ENCODE results near the gene DOCK10.
"Not testable (repeated sequence)": the region's sequence is repeated elsewhere in the genome, so short reads cannot be mapped to it uniquely, and the experiment has no call there.

The DOCK10 gene

DNA sequence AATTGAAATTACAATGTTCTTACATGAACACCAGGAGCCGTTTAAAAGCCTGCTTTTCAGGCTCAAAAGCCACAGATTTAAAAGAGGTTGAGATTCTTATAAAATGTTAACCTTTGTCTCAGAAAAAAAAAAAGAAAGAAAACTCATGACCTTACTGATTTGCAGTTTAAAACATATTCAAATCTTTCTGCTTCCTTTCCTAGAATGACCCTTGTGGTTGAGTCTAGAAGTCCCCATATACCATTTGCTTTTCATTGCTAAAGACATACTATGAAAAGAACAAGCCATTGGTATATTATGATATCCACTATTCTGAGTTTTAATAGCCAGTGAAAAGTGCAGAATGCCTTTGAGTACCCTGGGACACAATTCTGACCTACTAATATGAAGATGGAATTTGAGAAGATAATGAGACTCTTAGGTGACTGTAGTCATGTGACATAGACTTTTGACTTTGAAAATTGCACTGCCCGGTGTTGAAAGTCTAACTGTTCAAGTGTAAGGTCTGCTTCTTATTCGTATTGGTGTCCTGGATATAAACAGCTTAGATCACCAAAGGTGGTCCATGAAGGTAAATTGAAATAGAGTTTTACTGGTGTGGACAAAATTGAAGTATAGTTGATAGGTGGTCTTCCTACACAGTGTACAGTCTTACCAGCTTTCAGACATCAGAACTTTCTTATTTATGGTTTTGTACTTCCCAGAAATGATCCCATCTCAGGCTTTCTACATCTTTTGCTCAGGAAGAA lies 117.0 kb downstream of the DOCK10 start:
- no peak for DNase-seq (ENCODE audit: low read depth)
- no peak overlapping the region for H3K4me3 ChIP-seq (ENCODE audit: low read depth, low read length)
- TF ChIP-seq, protein P1, sequence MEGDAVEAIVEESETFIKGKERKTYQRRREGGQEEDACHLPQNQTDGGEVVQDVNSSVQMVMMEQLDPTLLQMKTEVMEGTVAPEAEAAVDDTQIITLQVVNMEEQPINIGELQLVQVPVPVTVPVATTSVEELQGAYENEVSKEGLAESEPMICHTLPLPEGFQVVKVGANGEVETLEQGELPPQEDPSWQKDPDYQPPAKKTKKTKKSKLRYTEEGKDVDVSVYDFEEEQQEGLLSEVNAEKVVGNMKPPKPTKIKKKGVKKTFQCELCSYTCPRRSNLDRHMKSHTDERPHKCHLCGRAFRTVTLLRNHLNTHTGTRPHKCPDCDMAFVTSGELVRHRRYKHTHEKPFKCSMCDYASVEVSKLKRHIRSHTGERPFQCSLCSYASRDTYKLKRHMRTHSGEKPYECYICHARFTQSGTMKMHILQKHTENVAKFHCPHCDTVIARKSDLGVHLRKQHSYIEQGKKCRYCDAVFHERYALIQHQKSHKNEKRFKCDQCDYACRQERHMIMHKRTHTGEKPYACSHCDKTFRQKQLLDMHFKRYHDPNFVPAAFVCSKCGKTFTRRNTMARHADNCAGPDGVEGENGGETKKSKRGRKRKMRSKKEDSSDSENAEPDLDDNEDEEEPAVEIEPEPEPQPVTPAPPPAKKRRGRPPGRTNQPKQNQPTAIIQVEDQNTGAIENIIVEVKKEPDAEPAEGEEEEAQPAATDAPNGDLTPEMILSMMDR (IDR thresholded peaks at IDR 0.05; ENCODE audit: control insufficient read depth, extremely low read depth, insufficient read depth) = no peak

DNA sequence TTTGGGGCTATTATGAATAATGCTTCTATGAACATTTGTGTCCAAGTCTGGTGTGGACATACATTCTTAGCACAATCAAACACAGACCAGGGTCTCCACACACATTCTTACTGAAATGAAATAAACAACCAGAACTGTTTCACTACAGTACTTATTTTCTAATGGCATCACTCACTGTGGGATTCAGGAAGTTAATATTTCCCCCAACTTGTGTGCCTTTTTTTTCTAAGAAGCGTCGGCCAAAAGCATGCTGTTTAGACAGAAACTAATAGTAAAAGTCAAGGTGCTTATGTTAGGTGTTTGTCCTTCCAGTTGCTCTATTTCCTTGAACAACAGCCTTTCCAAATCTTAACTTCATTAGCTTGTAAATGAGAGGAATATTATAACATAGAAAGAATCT lies 117.6 kb downstream of the DOCK10 start:
- TF ChIP-seq, protein P1 (IDR thresholded peaks at IDR 0.05; ENCODE audit: control insufficient read depth, extremely low read depth, insufficient read depth) = no peak

DNA sequence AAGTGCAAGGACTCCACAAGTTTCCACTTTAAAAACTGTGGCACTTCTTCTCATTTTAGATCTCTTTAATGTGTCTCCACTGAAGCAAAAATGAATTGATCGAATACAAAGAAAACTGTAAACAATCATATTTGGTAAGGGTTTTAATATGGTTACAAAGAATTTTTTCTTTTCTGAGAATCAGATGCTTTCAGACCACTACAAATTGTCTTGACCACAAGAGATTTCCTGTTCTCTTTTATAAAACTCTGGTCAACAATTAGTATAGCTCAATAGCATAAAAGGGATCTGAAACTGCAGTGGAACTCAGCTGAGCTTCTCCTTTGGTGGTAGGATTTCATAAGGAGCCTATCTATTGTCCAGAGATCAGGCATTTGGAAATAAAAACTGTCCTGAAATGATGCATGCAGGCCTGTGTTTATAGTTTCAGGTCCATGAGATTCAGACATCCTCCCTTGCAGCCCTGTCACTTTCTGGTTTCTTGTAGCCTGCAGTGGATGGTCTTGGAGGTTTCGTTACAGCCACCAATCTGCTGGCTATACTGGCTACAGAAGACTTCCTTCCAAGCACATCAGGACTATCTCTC lies 120.0 kb downstream of the DOCK10 start:
- TF ChIP-seq, protein P1 (IDR thresholded peaks at IDR 0.05; ENCODE audit: control insufficient read depth, extremely low read depth, insufficient read depth) = no peak
- H3K4me3 ChIP-seq (ENCODE audit: low read depth, low read length) = no peak overlapping the region
- DNase-seq (ENCODE audit: low read depth) = no peak

More for the DNA sequence above, 117.6 kb downstream of the DOCK10 start:
- DNase-seq (ENCODE audit: low read depth) = no peak
- no peak overlapping the region for H3K4me3 ChIP-seq (ENCODE audit: low read depth, low read length)

GRCh38 chr2:224919472-224920110 lies 122.7 kb downstream of the DOCK10 start:
- TF ChIP-seq, protein P1 (IDR thresholded peaks at IDR 0.05; ENCODE audit: control insufficient read depth, extremely low read depth, insufficient read depth) = no peak
- DNase-seq (ENCODE audit: low read depth) = no peak
- no peak overlapping the region for H3K4me3 ChIP-seq (ENCODE audit: low read depth, low read length)

- TF ChIP-seq, protein P1 (IDR thresholded peaks at IDR 0.05; ENCODE audit: control insufficient read depth, extremely low read depth, insufficient read depth) = no peak
- H3K4me3 ChIP-seq (ENCODE audit: low read depth, low read length) = no peak overlapping the region
- DNase-seq (ENCODE audit: low read depth) = no peak
These were observed 123.4 kb downstream of the DOCK10 start for GRCh38 chr2:224918626-224919471.

DNA sequence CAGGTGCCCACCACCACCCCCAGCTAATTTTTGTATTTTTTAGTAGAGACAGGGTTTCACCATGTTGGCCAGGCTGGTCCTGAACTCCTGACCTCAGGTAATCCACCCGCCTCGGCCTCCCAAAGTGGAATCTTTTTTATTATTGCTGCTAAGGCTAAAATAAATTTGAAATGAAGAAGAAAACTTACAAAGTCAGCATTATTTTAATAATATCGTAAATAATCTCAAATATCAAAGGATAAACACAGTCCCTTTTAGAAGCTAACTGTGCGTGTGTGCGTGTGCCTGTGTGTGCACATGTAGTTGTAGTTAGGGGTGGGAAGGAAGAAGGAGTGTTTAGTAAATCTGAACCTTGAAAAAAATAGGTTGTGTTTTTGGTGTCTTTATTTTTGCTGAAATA lies 125.0 kb downstream of the DOCK10 start:
- not testable (repeated sequence) for DNase-seq (ENCODE audit: low read depth); H3K4me3 ChIP-seq (ENCODE audit: low read depth, low read length)

- no peak overlapping the region for H3K4me3 ChIP-seq (ENCODE audit: low read depth, low read length)
- TF ChIP-seq, protein P1 (IDR thresholded peaks at IDR 0.05; ENCODE audit: control insufficient read depth, extremely low read depth, insufficient read depth) = no peak
- DNase-seq (ENCODE audit: low read depth) = no peak
These were observed 127.1 kb downstream of the DOCK10 start for GRCh38 chr2:224915136-224915535.
